CD14-positive monocyte (primary cell): ENCODE results near the gene MTMR12. TPM values are rescaled to one million over a fixed set of nuclear protein-coding genes. Genes with fewer than 3 reads are reported as not detected.
A peak's percentile ranks its signal among the peaks of the same experiment; 100 is the strongest.

ENCODE experiments used
- DNase-seq, 3 donors: peaks; one replicate each; pipeline ENCODE4 v3.0.0-alpha.2; 2011 to 2022
- H2AFZ ChIP-seq: 2 replicates; pipeline ENCODE4 v1.6.0; 2012; ENCODE audit warnings: mild to moderate bottlenecking, low read depth, low read length, inconsistent platforms; ENCODE audit not compliant: insufficient read depth, poor library complexity, severe bottlenecking
- H3K27ac ChIP-seq, 2 donors: 1 replicate in 1 of 2; 2 replicates in 1 of 2; pipeline ENCODE4 v1.5.1; 2012 to 2013; ENCODE audit warnings: low read length in 2 of 2, control low read depth in 1 of 2, inconsistent platforms in 1 of 2, low read depth in 1 of 2, mild to moderate bottlenecking in 1 of 2
- H3K27me3 ChIP-seq, 2 donors: one replicate each; pipeline versions ENCODE4 v1.6.0 to v1.6.1; 2011 to 2013; ENCODE audit warnings: low read length in 2 of 2; ENCODE audit not compliant: control insufficient read depth in 2 of 2, insufficient read depth in 2 of 2
- H3K36me3 ChIP-seq, 2 donors: replicated peaks in 1 of 2; 1 replicate in 1 of 2; 2 replicates in 1 of 2; pipeline versions ENCODE4 v1.5.1 to v1.6.1; 2012 to 2013; ENCODE audit warnings: low read length in 2 of 2, control low read depth in 1 of 2, inconsistent platforms in 1 of 2, mild to moderate bottlenecking in 1 of 2; ENCODE audit not compliant: insufficient read depth in 2 of 2, control insufficient read depth in 1 of 2
- H3K4me1 ChIP-seq, 2 donors: 1 replicate in 1 of 2; 2 replicates in 1 of 2; pipeline versions ENCODE4 v1.5.1 to v1.6.1; 2012 to 2013; ENCODE audit warnings: low read length in 2 of 2, control low read depth in 1 of 2, inconsistent platforms in 1 of 2, mild to moderate bottlenecking in 1 of 2, moderate library complexity in 1 of 2; ENCODE audit not compliant: insufficient read depth in 2 of 2, control insufficient read depth in 1 of 2
- H3K4me2 ChIP-seq: replicated peaks from 2 replicates; pipeline ENCODE3; 2012; ENCODE audit warnings: low read length, moderate library complexity, mild to moderate bottlenecking; ENCODE audit not compliant: poor library complexity, severe bottlenecking; ENCODE audit errors: extremely low read depth
- H3K4me3 ChIP-seq, 3 experiments: fragments of 200-600 bp in 1 of 3; sonication (generic) in 1 of 3; replicated peaks in 1 of 3; 1 replicate in 2 of 3; 2 replicates in 1 of 3; pipeline ENCODE4 v1.5.1; 2011 to 2013; ENCODE audit warnings: low read length in 3 of 3, mild to moderate bottlenecking in 3 of 3, control low read depth in 2 of 3, low read depth in 2 of 3, inconsistent platforms in 1 of 3, moderate library complexity in 1 of 3
- H3K79me2 ChIP-seq: 2 replicates; pipeline ENCODE4 v1.6.0; 2012; ENCODE audit warnings: mild to moderate bottlenecking, control low read depth, inconsistent platforms, low read length, moderate library complexity; ENCODE audit not compliant: insufficient read depth
- H3K9ac ChIP-seq: 2 replicates; pipeline ENCODE4 v1.6.0; 2017; ENCODE audit warnings: low read length, mild to moderate bottlenecking; ENCODE audit not compliant: insufficient read depth, poor library complexity, severe bottlenecking
- H3K9me3 ChIP-seq, 2 donors: replicated peaks in 1 of 2; 1 replicate in 1 of 2; 2 replicates in 1 of 2; pipeline versions ENCODE4 v1.5.1 to v1.6.1; 2012 to 2013; ENCODE audit warnings: low read length in 2 of 2, control low read depth in 1 of 2; ENCODE audit not compliant: control insufficient read depth in 1 of 2, insufficient read depth in 1 of 2
- H4K20me1 ChIP-seq: 2 replicates; pipeline ENCODE4 v1.6.0; 2012; ENCODE audit warnings: mild to moderate bottlenecking, low read length, control low read depth, moderate library complexity; ENCODE audit not compliant: insufficient read depth
- H3K27ac Mint-ChIP-seq, 7 donors: one replicate each; pipeline ENCODE4 v1.8.0; 2020; ENCODE audit warnings: mild to moderate bottlenecking in 7 of 7, mixed read lengths in 7 of 7, moderate library complexity in 6 of 7, inconsistent platforms in 2 of 7
- H3K27me3 Mint-ChIP-seq, 3 donors: one replicate each; pipeline ENCODE4 v1.8.0; 2021 to 2022; ENCODE audit warnings: low read depth in 3 of 3, mild to moderate bottlenecking in 3 of 3, mixed read lengths in 3 of 3, moderate library complexity in 3 of 3, inconsistent platforms in 1 of 3
- H3K36me3 Mint-ChIP-seq, 2 donors: one replicate each; pipeline ENCODE4 v1.8.0; 2020; ENCODE audit warnings: mixed read lengths in 2 of 2, inconsistent platforms in 1 of 2, mild to moderate bottlenecking in 1 of 2
- H3K4me1 Mint-ChIP-seq: one replicate; pipeline ENCODE4 v1.8.0; 2020; ENCODE audit warnings: mild to moderate bottlenecking, mixed read lengths
- H3K4me3 Mint-ChIP-seq, 2 donors: one replicate each; pipeline ENCODE4 v1.8.0; 2020; ENCODE audit warnings: mild to moderate bottlenecking in 2 of 2, mixed read lengths in 2 of 2, moderate library complexity in 1 of 2
- H3K9me3 Mint-ChIP-seq, 7 donors: one replicate each; pipeline ENCODE4 v1.8.0; 2020 to 2022; ENCODE audit warnings: mixed read lengths in 7 of 7, mild to moderate bottlenecking in 6 of 7, moderate library complexity in 6 of 7, inconsistent platforms in 2 of 7
- WGBS: methylation state at CpG from one replicate; pipeline ENCODE4 v1.1.5; 2013; ENCODE audit warnings: missing lambda C conversion rate; ENCODE audit not compliant: insufficient coverage; 5-methylcytosine and 5-hydroxymethylcytosine counted together
- intact Hi-C, 2 donors: fragments of 100-400 bp; cut with micrococcal nuclease; formaldehyde crosslinking; loops; one replicate each; pipeline versions ENCODE4 v1.15.0 to v1.15.1; 2023
- polyA plus RNA-seq, 3 donors: library from polyadenylated mRNA; depleted of rRNA in 1 of 3; unstranded in 2 of 3; stranded (reverse) in 1 of 3; fragments of 300-500 nt in 2 of 3; fragments of >200 nt in 1 of 3; fragmentation: Illumina TruSeq in 2 of 3; gene quantifications; 1 replicate in 2 of 3; 2 replicates in 1 of 3; pipeline ENCODE4 v1.2.3, GENCODE V29; 2012 to 2021
- TF ChIP-seq, protein P1 (sequence below): fragments of 200-600 bp; IDR thresholded peaks from one replicate; pipeline ENCODE4 v1.8.0; 2022; ENCODE audit warnings: antibody characterized with exemption, mild to moderate bottlenecking

MTMR12 gene
- polyA plus RNA-seq, 3 donors, result 10.3 to 19.0 (median 17.3) TPM

DNA sequence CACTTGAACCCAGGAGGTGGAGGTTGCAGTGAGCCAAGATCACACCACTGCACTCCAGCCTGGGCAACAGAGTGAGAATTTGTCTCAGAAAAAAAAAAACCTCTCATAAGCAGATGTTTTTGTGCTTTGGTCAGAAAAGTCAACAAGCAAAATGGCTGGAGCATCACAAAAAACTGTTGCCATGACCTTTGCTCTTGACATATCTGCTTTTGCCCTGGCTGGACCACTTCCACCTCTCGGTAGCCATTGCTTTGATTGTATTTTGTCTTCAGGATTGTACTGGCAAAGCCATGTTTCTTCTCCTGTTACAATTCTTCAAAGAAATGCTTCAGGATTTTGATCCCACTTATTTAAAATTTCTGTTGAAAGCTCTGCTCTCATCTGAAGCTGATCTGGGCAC lies 67.0 kb downstream of the MTMR12 start:
- TF ChIP-seq, protein P1, sequence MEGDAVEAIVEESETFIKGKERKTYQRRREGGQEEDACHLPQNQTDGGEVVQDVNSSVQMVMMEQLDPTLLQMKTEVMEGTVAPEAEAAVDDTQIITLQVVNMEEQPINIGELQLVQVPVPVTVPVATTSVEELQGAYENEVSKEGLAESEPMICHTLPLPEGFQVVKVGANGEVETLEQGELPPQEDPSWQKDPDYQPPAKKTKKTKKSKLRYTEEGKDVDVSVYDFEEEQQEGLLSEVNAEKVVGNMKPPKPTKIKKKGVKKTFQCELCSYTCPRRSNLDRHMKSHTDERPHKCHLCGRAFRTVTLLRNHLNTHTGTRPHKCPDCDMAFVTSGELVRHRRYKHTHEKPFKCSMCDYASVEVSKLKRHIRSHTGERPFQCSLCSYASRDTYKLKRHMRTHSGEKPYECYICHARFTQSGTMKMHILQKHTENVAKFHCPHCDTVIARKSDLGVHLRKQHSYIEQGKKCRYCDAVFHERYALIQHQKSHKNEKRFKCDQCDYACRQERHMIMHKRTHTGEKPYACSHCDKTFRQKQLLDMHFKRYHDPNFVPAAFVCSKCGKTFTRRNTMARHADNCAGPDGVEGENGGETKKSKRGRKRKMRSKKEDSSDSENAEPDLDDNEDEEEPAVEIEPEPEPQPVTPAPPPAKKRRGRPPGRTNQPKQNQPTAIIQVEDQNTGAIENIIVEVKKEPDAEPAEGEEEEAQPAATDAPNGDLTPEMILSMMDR, result no peak
- no peak overlapping the region for H2AFZ ChIP-seq
- WGBS, result 100% methylated on average over 1 of the region's 1 CpG
- Mint-ChIP-seq H3K36me3 (peaks cover 78 to 85% of the 10 kb centered on the region in 2 donors), H3K27me3 (peaks cover 0 to 1% (median 0%) of the 10 kb centered on the region in 3 donors), H3K4me1 (no peaks in the 10 kb centered on the region), H3K4me3 (no peak overlapping the region), H3K9me3 (peaks cover 0 to 7% (median 0%) of the 10 kb centered on the region in 7 donors), H3K27ac (no peak overlapping the region)
- intact Hi-C loops, result no loop called here
- H4K20me1 ChIP-seq, result no peaks in the 10 kb centered on the region
- H3K4me2 ChIP-seq, result no peak overlapping the region
- H3K27ac ChIP-seq, result no peak overlapping the region
- no peaks in the 10 kb centered on the region for H3K9me3 ChIP-seq
- no peaks in the 10 kb centered on the region for H3K79me2 ChIP-seq
- no peak for DNase-seq
- H3K27me3 ChIP-seq, result no peaks in the 10 kb centered on the region
- H3K4me3 ChIP-seq, result no peak overlapping the region
- H3K9ac ChIP-seq, result no peak overlapping the region
- H3K36me3 ChIP-seq, result peaks cover 67 to 98% of the 10 kb centered on the region in 2 donors
- no peaks in the 10 kb centered on the region for H3K4me1 ChIP-seq

DNA sequence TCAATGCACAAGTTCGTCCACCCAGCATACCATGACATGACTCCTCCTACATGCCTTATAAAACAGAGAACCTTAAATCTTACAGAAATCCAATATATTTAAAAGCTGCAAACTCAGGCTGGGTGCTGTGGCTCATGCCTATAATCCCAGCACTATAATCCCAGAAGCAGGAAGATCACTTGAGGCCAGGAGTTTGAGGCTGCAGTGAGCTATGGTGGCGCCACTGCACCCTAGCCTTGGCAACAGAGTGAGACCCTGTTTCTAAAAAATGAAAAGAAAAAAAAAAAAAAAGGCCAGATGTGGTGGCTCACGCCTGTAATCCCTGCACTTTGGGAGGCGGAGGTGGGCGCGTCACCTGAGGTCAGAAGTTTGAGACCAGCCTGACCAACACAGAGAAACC lies 68.7 kb downstream of the MTMR12 start:
- Mint-ChIP-seq H3K27ac (peak overlapping the region in 1 of 7 donors; percentile 50), H3K36me3 (peaks cover 71 to 86% of the 10 kb centered on the region in 2 donors), H3K4me3 (no peak overlapping the region), H3K4me1 (peaks cover 8% of the 10 kb centered on the region), H3K9me3 (peaks cover 0 to 7% (median 0%) of the 10 kb centered on the region in 7 donors), H3K27me3 (peaks cover 0 to 1% (median 0%) of the 10 kb centered on the region in 3 donors)
- TF ChIP-seq, protein P1, result no peak
- Histone ChIP-seq H3K27ac (no peak overlapping the region), H3K4me3 (no peak overlapping the region), H3K79me2 (no peaks in the 10 kb centered on the region), H3K4me1 (peaks cover 7 to 8% of the 10 kb centered on the region in 2 donors), H3K9ac (no peak overlapping the region), H3K4me2 (no peak overlapping the region), H3K36me3 (peaks cover 51 to 82% of the 10 kb centered on the region in 2 donors), H3K9me3 (no peaks in the 10 kb centered on the region), H2AFZ (no peak overlapping the region), H4K20me1 (no peaks in the 10 kb centered on the region), H3K27me3 (no peaks in the 10 kb centered on the region)
- DNase-seq, result no peak
- WGBS, result 100% methylated on average over 5 of the region's 6 CpGs
- intact Hi-C loops, result no loop called here
